ENCODE data around the gene SLFN11.
A peak's percentile ranks its signal among the peaks of the same experiment; 100 is the strongest.
"Not testable (repeated sequence)": the region's sequence is repeated elsewhere in the genome, so short reads cannot be mapped to it uniquely, and the experiment has no call there.

SLFN11 gene, protein sequence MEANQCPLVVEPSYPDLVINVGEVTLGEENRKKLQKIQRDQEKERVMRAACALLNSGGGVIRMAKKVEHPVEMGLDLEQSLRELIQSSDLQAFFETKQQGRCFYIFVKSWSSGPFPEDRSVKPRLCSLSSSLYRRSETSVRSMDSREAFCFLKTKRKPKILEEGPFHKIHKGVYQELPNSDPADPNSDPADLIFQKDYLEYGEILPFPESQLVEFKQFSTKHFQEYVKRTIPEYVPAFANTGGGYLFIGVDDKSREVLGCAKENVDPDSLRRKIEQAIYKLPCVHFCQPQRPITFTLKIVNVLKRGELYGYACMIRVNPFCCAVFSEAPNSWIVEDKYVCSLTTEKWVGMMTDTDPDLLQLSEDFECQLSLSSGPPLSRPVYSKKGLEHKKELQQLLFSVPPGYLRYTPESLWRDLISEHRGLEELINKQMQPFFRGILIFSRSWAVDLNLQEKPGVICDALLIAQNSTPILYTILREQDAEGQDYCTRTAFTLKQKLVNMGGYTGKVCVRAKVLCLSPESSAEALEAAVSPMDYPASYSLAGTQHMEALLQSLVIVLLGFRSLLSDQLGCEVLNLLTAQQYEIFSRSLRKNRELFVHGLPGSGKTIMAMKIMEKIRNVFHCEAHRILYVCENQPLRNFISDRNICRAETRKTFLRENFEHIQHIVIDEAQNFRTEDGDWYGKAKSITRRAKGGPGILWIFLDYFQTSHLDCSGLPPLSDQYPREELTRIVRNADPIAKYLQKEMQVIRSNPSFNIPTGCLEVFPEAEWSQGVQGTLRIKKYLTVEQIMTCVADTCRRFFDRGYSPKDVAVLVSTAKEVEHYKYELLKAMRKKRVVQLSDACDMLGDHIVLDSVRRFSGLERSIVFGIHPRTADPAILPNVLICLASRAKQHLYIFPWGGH

DNA sequence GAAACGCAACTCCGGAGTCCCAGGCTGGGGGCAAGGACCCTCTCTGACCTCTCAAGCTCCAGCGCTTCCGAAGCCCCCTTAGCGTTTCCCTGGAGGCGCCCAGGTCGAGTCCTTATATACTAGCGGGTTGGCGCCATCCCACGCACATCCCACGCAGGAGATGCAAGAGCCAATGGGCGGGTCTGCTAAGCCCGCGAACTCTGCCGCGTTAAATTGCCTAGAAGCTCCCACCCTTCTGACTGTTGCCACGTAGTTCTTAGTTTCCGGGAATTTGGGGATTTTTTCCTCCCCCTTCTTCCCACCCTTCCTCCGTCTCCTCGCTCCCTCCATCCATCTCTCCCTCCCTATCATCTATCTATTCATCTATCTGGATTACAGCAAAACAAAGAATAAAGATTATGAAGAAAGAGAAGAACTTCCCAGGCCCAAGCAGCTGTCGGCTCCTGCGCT, at the start of gene SLFN11:
Gene SLFN11, minus strand, starts transcription at position 88 of the 450 bp plus-strand sequence. CDS start 9,814 bp downstream, outside the sequence.
- peak; percentile 97 for DNase-seq

DNA sequence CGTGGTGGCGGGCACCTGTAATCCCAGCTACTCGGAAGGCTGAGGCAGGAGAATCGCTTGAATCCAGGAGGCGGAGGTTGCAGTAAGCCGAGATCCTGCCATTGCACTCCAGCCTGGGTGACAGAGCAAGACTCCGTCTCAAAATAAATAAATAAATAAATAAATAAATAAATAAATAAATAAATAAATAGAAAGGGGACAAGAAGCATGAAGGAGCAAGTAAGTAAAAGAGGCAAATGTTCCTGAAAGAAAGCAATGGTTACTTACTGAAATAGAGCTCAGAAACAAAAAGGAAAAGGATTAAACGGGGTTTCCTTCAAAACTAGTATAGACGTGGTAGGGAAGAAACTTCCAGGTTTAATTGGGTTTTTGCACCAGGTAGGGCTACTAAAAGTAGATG, 47.6 kb upstream of the SLFN11 start:
- DNase-seq: not testable (repeated sequence)

DNA sequence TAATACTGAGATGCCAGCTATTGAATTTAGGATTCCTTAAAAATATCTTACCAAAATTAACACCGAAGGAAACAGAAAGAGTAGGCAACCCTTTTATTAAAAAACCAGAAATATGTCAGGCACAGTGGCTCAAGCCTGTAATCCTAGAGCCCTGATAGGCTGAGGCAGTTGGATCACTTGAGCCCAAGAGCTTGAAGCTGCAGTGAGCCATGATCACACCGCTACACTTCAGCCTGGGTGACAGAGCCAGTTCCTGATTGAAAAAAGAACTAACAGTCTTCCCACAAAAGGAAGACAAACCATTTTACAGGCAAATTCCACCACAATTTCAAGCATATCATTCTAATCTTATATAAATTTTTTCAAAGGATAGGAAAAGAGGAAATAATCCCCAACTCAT, 43.2 kb upstream of the SLFN11 start:
- DNase-seq: no peak

DNA sequence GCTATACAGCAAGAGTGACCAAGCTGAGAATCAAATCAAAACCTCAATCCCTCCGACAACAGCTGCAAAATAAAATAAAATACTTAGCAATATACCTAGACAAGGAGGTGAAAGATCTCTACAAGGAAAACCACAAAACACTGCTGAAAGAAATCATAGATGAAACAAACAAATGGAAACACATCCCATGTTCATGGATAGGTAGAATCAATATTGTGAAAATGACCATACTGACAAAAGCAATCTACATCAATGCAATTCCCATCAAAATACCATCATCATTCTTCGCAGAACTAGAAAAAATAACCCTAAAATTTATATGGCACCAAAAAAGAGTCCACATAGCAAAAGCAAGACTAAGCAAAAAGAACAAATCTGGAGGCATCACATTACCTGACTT, 41.3 kb upstream of the SLFN11 start:
- not testable (repeated sequence) for DNase-seq

DNA sequence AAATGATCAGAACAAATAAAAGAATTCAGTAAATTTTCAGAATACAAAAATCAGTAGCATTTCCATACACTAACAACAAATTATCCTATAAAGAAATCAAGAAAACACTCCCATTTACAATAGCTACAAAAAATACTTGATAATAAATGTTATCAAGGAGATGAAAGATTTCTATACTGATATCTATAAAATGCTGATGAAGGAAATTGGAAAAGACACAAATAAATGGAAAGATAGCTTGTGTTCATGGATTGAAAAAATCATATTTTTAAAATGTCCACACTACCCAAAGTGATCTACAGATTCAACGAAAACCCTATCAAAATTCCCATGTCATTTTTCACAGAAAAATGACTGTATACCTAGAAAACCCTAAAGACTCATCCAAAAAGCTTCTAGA, 40.8 kb upstream of the SLFN11 start:
- no peak for DNase-seq

DNA sequence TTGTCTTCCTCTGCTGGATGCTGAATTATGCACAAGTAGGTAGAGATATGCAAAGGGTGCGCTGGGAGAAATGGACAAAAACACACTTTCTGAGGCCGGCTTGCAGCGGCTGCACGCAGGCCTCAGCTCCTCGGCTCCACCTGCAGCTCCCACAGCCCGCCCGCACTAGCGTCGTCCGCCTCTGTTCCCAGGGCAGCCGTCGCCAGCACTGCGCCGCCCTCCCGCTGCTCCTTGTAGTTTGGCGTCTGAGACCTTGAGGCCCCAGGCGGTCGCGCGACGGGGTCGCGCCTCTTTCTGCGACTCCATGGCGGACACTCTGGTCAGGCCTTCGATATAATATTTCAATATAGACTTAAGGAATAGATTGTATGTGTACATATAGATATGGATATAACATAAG, 34.1 kb upstream of the SLFN11 start:
- no peak for DNase-seq

DNA sequence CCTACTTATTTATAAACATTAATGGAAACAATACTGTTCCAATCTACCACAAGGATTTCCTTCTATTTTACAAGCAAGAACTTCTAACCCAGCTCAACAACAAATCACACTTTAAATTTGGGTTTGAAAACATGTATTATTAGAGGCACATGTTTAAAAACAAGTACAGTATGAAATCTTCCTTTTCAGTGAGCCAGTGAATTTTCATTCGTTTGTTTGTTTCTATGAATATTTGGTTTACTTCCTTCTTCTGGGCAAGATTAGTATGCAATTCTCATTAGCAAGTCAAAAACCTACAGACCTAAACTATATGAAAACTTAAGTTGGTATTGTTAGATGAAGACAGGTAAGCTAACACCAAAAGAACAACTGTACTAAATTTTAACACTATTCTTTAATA, 33.1 kb upstream of the SLFN11 start:
- no peak for DNase-seq

DNA sequence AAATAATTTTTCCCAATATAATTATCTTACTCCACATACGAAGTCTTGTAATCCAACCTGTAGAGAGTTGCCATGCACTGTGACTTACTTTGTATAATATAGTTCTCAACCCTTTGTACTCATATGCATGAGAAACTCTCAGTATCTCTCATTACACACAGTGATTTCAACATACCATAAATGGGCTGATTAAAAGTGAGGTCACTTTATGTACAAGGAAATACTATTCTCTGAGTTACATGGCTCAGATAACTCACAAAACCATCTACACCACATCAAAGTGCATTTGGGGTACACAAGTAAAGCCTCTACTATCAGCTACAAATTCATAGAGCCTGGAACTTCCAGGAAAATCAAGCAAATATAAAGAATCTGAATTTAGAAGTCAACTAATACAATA, 30.9 kb upstream of the SLFN11 start:
- DNase-seq: peak; percentile 30

DNA sequence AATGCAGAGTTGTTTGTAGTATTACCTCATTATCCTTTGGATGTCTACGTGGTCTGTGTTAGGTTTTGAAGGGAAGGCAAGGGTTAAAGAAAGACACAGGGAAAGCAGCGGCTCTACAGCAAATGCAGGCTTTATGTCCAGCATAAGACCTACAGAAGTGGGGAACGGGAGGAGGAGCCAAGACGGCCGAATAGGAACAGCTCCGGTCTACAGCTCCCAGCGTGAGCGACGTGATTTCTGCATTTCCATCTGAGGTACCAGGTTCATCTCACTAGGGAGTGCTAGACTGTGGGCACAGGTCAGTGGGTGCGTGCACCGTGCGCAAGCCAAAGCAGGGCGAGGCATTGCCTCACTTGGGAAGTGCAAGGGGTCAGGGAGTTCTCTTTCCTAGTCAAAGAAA, 20.4 kb upstream of the SLFN11 start:
- DNase-seq: not testable (repeated sequence)

DNA sequence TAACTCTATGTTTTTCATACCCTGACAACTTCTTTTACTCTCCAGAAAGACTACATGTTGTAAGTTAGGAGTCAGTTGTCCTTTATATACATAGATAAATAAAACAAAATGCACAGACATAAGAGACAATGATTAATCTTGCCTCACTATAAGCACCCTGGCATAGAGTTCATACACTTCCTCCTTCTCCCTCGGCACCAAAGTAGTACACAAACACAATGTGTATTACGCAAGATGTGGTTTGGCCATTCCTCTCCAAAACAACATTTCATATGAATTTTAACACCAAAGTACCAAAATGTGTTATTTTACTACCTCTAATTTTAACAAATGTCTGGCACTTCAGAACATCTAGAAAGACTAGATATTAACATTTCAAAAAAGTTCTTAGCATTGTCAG, 17.2 kb upstream of the SLFN11 start:
- DNase-seq: peak; percentile 67

DNA sequence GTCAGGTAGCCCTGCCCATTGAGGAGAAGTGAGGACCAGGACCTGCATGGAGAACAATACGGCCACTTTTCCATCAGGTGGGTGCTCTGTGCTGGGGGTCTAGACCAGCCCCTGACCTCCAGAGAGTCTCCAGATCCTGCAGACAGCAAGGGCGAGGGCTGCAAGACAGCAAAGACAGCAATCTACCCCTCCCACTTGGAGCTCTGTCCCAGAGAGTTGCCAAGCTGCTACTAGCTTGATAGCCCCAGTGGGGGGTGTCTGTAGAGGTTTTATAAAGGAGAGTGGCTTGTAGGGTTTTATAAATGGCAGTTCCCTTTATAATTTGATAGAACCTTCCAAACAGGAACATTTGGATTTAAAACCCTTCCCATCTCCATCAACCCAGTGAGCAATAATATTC, 16.7 kb upstream of the SLFN11 start:
- DNase-seq: peak; percentile 9

DNA sequence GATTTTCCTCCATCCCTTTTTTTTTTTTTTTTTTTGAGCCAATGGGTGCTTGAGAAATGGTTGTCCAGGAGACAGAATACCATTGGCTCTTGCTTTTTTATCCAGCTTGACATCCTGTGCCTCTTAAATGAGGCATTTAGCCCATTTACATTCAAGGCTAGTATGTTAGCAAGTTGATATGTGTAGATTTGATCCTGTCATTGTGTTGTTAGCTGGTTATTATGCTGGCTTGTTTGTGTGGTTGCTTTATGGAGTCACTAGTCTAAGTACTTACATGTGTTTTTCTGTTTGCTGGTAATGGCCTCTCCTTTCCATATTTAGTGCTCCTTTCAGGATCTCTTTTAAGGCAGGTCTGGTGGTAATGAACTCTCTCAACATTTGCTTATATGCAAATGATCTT, 14.1 kb upstream of the SLFN11 start:
- no peak for DNase-seq

DNA sequence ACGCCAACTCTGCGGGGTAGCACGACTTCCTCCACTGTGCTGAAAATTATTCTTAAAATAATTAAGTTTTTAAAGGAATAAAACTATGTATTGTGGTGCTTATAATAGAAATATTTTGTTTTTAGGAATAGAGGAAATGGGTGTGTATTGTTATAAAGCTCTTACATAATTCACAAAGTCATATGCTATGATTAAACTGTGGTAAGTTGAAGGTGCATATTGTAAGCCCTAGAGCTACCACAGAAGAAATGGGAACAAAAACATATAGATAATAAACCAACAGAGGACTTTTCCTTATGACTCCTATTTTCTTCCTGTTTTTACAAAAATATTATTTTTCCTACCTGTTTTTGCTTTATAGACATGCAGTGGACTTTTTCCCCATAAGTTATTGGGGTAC, 4.3 kb upstream of the SLFN11 start:
- DNase-seq: no peak

DNA sequence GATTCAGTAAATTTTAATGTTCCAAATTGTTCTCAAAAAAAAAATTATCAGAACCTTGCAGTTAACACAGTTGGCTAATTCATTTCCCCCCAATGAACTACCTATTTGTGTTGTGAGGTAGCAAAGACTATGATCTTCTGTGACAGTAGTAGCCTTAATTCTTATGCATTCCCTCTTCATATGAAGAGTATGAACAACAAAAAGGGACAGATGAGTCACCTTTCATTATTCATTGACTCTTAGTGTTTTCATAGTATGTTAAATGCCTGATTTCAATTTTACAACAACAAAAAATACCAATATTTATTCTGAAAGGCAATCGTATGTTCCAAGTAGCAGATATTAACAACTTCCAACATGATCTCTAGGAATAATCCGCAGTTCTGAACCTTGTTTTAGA, 3.6 kb upstream of the SLFN11 start:
- DNase-seq: no peak

DNA sequence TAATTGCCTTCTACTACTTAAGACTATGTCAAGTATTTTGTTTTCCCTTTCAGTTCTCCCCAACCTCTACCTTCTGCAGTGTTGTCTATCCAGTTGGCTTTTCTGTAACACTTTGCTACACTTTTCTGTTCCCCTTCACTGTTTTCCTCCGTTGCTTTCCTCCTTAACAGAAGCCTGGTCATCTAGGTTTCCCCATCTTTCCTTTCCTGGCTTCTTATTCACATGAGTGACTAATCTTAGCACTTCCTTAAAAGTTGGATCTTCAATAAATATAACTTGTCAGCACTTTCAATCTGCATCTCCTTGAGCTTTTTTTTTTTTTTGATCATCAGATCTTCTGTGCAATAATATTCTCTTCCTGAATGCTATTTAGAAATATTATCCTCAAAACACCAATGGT, 2.8 kb upstream of the SLFN11 start:
- peak; percentile 16 for DNase-seq

DNA sequence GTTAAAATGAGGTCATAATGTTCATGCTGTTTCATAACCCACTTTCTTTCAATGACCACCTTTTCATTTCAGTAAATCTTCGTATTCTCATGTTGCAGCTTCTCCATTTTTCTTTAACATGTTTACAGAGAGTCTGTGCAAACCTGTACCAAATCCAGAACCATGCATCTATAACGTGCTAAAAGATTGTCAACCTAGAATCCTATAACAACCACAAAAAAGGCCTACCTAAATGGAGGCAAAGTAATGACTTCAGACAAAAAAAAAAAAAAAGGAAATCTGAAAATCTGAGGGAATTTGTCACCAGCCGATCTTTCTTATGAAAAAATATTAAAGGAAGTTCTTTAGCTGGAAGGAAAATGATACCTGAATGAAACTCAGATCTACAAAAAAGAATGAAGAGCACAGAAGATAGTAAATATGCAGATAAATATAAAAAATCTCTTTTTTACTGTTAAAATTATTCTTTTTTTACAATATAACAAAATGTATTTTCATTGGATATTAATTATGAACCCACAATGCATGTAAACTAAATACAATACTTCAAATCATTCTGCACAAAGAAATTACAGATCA, 1.4 kb upstream of the SLFN11 start:
- DNase-seq: no peak

DNA sequence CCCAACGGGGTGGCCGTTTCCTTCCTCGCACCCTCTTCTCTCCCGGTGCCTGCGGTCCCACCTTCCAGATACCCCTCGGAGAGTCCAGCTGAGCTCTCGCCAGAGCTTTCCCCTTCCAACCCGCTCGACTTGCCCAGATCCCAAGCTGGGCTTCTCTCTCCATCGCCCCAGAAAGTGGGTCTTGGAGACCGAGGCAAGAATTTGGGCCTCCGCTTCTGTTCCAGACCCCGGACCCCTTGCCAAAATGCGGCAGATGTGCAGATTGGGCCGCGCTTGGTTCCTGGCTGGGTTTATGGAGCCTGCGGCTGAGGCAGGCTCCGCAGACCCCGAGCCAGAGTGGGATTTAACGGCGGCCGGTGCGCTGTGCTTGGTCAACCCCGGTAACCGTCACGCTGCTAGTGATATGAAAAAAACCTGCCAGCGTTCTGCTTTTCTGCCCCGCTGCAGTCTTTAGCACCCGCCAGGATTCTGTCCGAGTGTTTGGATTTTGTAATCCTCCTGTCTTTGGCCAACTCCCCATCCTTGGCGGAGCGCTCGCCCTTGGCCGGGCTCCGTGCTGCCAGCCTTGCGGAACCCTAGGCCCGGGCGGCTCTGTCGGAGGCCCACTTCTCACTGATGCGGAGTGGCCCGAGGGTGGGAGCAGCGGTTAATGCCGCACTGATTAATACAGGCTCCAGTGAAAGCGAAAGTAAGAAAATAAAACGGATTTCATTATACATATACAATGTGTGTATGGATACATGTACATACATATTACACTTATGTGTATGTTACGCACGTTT, 754 bp upstream of the SLFN11 start:
- DNase-seq: peak; percentile 73

DNA sequence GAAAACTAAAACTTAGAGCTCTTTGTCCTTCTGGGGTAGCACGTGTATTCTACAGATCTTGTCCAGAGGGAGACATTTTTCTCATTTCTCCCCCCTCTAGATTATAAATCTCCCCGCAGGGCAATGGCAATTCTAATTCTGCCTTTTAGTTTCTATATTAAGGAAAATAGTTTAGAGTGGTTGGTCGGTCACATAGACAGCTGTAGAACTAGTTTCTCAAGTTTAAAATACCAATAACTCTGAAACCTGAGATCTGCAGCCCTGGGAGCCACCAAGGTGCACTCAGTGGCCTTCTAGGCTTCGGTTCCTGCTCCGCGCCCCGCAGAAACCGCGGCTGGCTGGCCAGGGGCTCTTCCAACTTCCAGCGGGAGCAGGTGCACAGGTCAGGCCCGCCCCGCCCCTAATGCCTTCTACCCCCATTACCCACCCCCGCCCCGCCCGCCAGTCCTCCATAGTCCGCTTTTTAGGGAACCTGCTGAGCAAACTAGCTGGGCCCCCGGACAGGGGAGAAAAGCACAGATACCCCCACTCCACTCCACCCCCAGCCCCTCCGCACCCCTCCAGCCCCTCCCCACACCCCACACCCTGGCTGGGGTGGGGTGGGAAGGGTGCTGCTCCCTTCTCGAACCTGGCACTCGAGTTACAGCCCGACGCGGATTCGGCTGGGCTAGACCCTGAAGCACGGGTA, 431 bp downstream of the SLFN11 start:
- DNase-seq: peak; percentile 75

DNA sequence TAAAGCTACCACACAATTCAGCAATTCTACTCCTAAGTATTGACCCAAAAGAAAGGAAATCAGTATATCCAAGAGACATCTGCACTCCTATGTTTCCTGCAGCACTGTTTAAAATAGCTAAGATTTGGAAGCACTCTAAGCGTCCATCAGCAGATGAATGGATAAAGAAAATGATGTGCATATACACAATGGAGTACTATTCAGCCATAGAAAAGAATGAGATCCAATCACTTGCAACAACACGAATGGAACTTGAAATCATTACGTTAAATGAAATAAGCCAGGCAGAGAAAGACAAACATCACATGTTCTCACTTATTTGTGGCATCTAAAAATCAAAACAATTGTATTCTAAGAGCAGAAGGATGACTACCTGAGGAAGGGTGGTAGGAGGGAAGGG, 1.5 kb downstream of the SLFN11 start:
- no peak for DNase-seq

DNA sequence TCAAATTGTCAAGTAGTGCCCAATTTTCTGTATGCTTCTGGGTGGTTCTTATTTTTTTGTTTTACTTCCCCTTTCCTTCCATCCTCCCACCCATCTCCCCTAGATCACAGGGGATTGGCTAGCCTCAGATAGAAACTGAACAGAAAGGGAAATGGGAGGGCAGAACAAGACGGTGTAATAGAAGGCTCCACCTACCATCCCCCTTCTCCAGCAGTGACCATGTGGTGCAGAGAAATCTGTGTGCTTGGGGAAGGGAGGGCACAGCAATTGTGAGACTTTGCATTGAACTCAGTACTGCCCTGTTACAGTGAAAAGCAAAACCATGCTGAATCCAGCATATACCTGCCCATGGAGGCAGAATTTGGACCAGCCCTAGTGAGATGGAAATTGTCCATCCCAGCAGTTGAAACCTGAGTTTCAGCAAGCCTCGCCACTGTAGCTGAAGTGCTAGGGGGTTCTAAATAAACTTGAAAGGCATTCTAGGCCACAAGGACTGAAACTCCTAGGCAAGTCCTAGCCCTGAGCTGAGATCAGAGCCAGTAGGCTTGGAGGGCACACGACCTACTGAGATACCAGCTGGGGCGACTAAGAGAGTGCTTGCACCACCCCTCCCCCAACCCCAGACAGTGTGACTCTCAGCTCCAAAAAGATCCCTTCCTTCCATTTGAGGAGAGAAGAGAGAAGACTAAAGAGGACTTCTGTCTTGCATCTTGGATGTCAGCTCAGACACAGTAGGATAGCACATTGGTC, 5.2 kb downstream of the SLFN11 start:
- DNase-seq: peak; percentile 93

DNA sequence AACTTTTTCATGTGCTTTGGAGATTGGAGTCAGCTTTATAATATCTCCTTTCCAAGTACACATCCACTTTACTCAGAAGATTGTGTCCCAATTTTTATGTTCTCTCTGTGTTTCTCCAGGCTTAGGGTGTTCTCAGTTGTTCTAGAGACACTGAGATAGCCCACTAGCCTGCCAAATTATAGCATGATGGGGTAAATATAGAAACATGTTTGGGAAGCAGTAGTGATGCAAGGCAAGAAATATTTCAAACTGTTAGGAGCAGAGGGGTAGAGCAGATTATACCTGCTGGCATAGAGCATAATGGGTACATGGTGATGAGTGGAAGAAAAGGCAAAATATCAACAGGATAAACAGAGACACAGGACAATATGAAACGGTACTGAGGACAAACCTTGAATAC, 12.4 kb downstream of the SLFN11 start:
- no peak for DNase-seq
